ENCODE measurements around the gene KRT6C. TPM values are rescaled to one million over a fixed set of nuclear protein-coding genes. Genes with fewer than 3 reads are reported as not detected.

Gene KRT6C
- total and polyA plus RNA-seq, 8 donors, result not detected

- TF ChIP-seq CTCF (IDR thresholded peaks at IDR 0.05), result no peak
- H3K36me3 ChIP-seq, result no peaks in the 10 kb centered on the region
- H3K9me3 ChIP-seq, result no peaks in the 10 kb centered on the region
- H3K27ac ChIP-seq, result no peak overlapping the region
- ATAC-seq (no peak), DNase-seq (no peak)
- no peak overlapping the region for H3K4me3 ChIP-seq
- peaks cover 0 to 16% of the 10 kb centered on the region in 2 donors for H3K27me3 ChIP-seq
- peaks cover 6 to 10% of the 10 kb centered on the region in 2 donors for H3K4me1 ChIP-seq
- intact Hi-C loops (cut with DNase I), result no loop called here
These were observed 26.4 kb upstream of the KRT6C start for GRCh38 chr12:52499806-52500560.

GRCh38 chr12:52498946-52499345 lies 25.3 kb upstream of the KRT6C start:
- H3K36me3 ChIP-seq, result no peaks in the 10 kb centered on the region
- no peak for TF ChIP-seq CTCF (IDR thresholded peaks at IDR 0.05)
- no peak overlapping the region for H3K27ac ChIP-seq
- H3K4me3 ChIP-seq, result no peak overlapping the region
- no peaks in the 10 kb centered on the region for H3K9me3 ChIP-seq
- intact Hi-C loops (cut with DNase I), result no loop called here
- H3K4me1 ChIP-seq, result peaks cover 10 to 20% of the 10 kb centered on the region in 2 donors
- peaks cover 0 to 10% of the 10 kb centered on the region in 2 donors for H3K27me3 ChIP-seq
- ATAC-seq (no peak), DNase-seq (no peak)

GRCh38 chr12:52497975-52498374 lies 24.4 kb upstream of the KRT6C start:
- DNase-seq, result no peak
- Histone ChIP-seq H3K4me3 (no peak overlapping the region), H3K27me3 (peaks cover 0 to 10% of the 10 kb centered on the region in 2 donors), H3K36me3 (no peaks in the 10 kb centered on the region), H3K4me1 (peaks cover 10 to 27% of the 10 kb centered on the region in 2 donors), H3K27ac (no peak overlapping the region), H3K9me3 (no peaks in the 10 kb centered on the region)
- intact Hi-C loops (cut with DNase I), result no loop called here
- no peak for ATAC-seq
- no peak for TF ChIP-seq CTCF (IDR thresholded peaks at IDR 0.05)

GRCh38 chr12:52496590-52497071 lies 23.0 kb upstream of the KRT6C start:
- no peak for TF ChIP-seq CTCF (IDR thresholded peaks at IDR 0.05)
- no peak overlapping the region for H3K27ac ChIP-seq
- H3K36me3 ChIP-seq, result no peaks in the 10 kb centered on the region
- DNase-seq (no peak), ATAC-seq (no peak)
- intact Hi-C loops (cut with DNase I), result no loop called here
- H3K4me1 ChIP-seq, result peaks cover 10 to 27% of the 10 kb centered on the region in 2 donors
- no peaks in the 10 kb centered on the region for H3K9me3 ChIP-seq
- H3K27me3 ChIP-seq, result peaks cover 0 to 18% of the 10 kb centered on the region in 2 donors
- no peak overlapping the region for H3K4me3 ChIP-seq

- no peak for TF ChIP-seq CTCF (IDR thresholded peaks at IDR 0.05)
- intact Hi-C loops (cut with DNase I), result no loop called here
- no peak overlapping the region for H3K4me3 ChIP-seq
- no peaks in the 10 kb centered on the region for H3K36me3 ChIP-seq
- ATAC-seq (no peak), DNase-seq (no peak)
- H3K4me1 ChIP-seq, result peaks cover 10 to 27% of the 10 kb centered on the region in 2 donors
- no peaks in the 10 kb centered on the region for H3K9me3 ChIP-seq
- no peak overlapping the region for H3K27ac ChIP-seq
- peaks cover 0 to 24% of the 10 kb centered on the region in 2 donors for H3K27me3 ChIP-seq
These were observed 22.4 kb upstream of the KRT6C start for GRCh38 chr12:52496054-52496453.

All from left lung (tissue), 10 donors.